ENCODE data around the gene TNFRSF1B.

TNFRSF1B gene

GRCh38 chr1:12208271-12208670 lies 41.5 kb downstream of the TNFRSF1B start:
- no peaks in the 10 kb centered on the region for H4K20me1 ChIP-seq (ENCODE audit: insufficient read depth, low read length)
- no peaks in the 10 kb centered on the region for H3K9me3 ChIP-seq (replicated peaks; ENCODE audit: insufficient read depth, low read length)
- H3K36me3 ChIP-seq (replicated peaks; ENCODE audit: insufficient read depth, low read length), result no peaks in the 10 kb centered on the region
- no peak overlapping the region for H3K27ac ChIP-seq (ENCODE audit: low read length)
- no peak overlapping the region for H2AFZ ChIP-seq (ENCODE audit: low read length)
- no peaks in the 10 kb centered on the region for H3K9me2 ChIP-seq (replicated peaks; ENCODE audit: insufficient read depth, low read length)
- no peaks in the 10 kb centered on the region for H3K79me2 ChIP-seq (ENCODE audit: low read length)
- H3K4me3 ChIP-seq (ENCODE audit: low read length), result no peak overlapping the region
- TF ChIP-seq EZH2phosphoT487 (IDR thresholded peaks at IDR 0.05; ENCODE audit: low read length) (no peak), CTCF (IDR thresholded peaks at IDR 0.05; ENCODE audit: low read length) (no peak), EZH2 (optimal IDR thresholded peaks at IDR 0.05; ENCODE audit: low read depth, low read length) (no peak)
- H3K9ac ChIP-seq (ENCODE audit: low read length), result no peak overlapping the region
- peaks cover 20% of the 10 kb centered on the region for H3F3A ChIP-seq (ENCODE audit: insufficient read depth, low read length)
- no peak for DNase-seq
- peaks cover 22% of the 10 kb centered on the region for H3K4me1 ChIP-seq (ENCODE audit: low read length)
- H3K4me2 ChIP-seq (ENCODE audit: low read depth, low read length), result no peak overlapping the region
- peaks cover 8% of the 10 kb centered on the region; the same call in 1 of the 2 replicates for H3K27me3 ChIP-seq (replicated peaks; ENCODE audit: insufficient read depth, low read length)

GRCh38 chr1:12208764-12209494 lies 42.1 kb downstream of the TNFRSF1B start:
- H3K9ac ChIP-seq (ENCODE audit: low read length), result no peak overlapping the region
- no peaks in the 10 kb centered on the region for H4K20me1 ChIP-seq (ENCODE audit: insufficient read depth, low read length)
- no peaks in the 10 kb centered on the region for H3K9me3 ChIP-seq (replicated peaks; ENCODE audit: insufficient read depth, low read length)
- peaks cover 20% of the 10 kb centered on the region for H3F3A ChIP-seq (ENCODE audit: insufficient read depth, low read length)
- H3K79me2 ChIP-seq (ENCODE audit: low read length), result no peaks in the 10 kb centered on the region
- peak; percentile 65 for DNase-seq
- no peak overlapping the region for H3K27ac ChIP-seq (ENCODE audit: low read length)
- H3K9me2 ChIP-seq (replicated peaks; ENCODE audit: insufficient read depth, low read length), result no peaks in the 10 kb centered on the region
- H3K4me3 ChIP-seq (ENCODE audit: low read length), result no peak overlapping the region
- no peak overlapping the region for H3K4me2 ChIP-seq (ENCODE audit: low read depth, low read length)
- no peak overlapping the region for H2AFZ ChIP-seq (ENCODE audit: low read length)
- H3K36me3 ChIP-seq (replicated peaks; ENCODE audit: insufficient read depth, low read length), result no peaks in the 10 kb centered on the region
- peaks cover 22% of the 10 kb centered on the region for H3K4me1 ChIP-seq (ENCODE audit: low read length)
- H3K27me3 ChIP-seq (replicated peaks; ENCODE audit: insufficient read depth, low read length), result peaks cover 12% of the 10 kb centered on the region; the same call in 1 of the 2 replicates
- TF ChIP-seq EZH2phosphoT487 (IDR thresholded peaks at IDR 0.05; ENCODE audit: low read length) (no peak), EZH2 (optimal IDR thresholded peaks at IDR 0.05; ENCODE audit: low read depth, low read length) (no peak), CTCF (IDR thresholded peaks at IDR 0.05; ENCODE audit: low read length) (peak; percentile 91)

- Histone ChIP-seq H3K4me1 (ENCODE audit: low read length) (peaks cover 22% of the 10 kb centered on the region), H3K27ac (ENCODE audit: low read length) (no peak overlapping the region), H3K4me3 (ENCODE audit: low read length) (no peak overlapping the region), H4K20me1 (ENCODE audit: insufficient read depth, low read length) (no peaks in the 10 kb centered on the region), H3K79me2 (ENCODE audit: low read length) (no peaks in the 10 kb centered on the region), H3K9ac (ENCODE audit: low read length) (no peak overlapping the region), H3K9me2 (replicated peaks; ENCODE audit: insufficient read depth, low read length) (no peaks in the 10 kb centered on the region), H2AFZ (ENCODE audit: low read length) (no peak overlapping the region), H3K9me3 (replicated peaks; ENCODE audit: insufficient read depth, low read length) (no peaks in the 10 kb centered on the region), H3F3A (ENCODE audit: insufficient read depth, low read length) (peaks cover 20% of the 10 kb centered on the region), H3K36me3 (replicated peaks; ENCODE audit: insufficient read depth, low read length) (no peaks in the 10 kb centered on the region), H3K4me2 (ENCODE audit: low read depth, low read length) (no peak overlapping the region), H3K27me3 (replicated peaks; ENCODE audit: insufficient read depth, low read length) (peaks cover 17% of the 10 kb centered on the region; the same call in 1 of the 2 replicates)
- DNase-seq, result no peak
- TF ChIP-seq CTCF (IDR thresholded peaks at IDR 0.05; ENCODE audit: low read length) (no peak), EZH2 (optimal IDR thresholded peaks at IDR 0.05; ENCODE audit: low read depth, low read length) (no peak), EZH2phosphoT487 (IDR thresholded peaks at IDR 0.05; ENCODE audit: low read length) (no peak)
Measured at GRCh38 chr1:12209495-12209832, 42.7 kb downstream of the TNFRSF1B start.
